GM12892 (cell line): ENCODE data around the gene NOL6.

ENCODE experiments used
- POLR2A ChIP-seq: IDR thresholded peaks from 2 replicates; pipeline ENCODE4 v1.6.1; 2011; ENCODE audit warnings: low read depth, low read length, control low read depth
- POLR2AphosphoS5 ChIP-seq: IDR thresholded peaks from 2 replicates; pipeline ENCODE4 v1.6.1; 2011; ENCODE audit warnings: low read depth, low read length, control low read depth

DNA sequence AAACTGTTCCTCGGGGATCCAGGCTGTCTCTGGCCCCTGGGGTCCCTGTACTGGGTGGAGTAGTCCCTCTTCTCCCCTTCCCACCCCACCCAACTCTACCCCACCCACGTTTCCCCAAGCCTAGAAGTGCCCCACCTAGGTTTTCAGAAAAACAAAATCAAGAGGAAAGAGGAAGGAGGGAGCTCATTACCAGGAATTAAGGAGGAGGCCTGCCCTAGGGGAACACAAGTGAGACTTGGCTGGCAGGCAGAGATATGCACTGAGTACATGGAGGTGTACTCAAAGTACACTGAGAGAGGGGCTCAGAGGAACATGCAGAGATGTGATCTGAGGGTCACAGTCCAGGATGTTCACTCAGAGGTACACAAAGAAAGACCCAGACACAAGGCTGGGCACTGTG is 36.5 kb downstream of the NOL6 start:
- no peak for TF ChIP-seq POLR2AphosphoS5
- no peak for TF ChIP-seq POLR2A
